ENCODE data around the gene TNKS2.

The TNKS2 gene

GRCh38 chr10:91884536-91884935 lies 86.3 kb downstream of the TNKS2 start:
- H3K79me2 ChIP-seq (ENCODE audit: insufficient read depth, low read length), result no peaks in the 10 kb centered on the region
- H3K4me2 ChIP-seq (ENCODE audit: low read length), result no peak overlapping the region

DNA sequence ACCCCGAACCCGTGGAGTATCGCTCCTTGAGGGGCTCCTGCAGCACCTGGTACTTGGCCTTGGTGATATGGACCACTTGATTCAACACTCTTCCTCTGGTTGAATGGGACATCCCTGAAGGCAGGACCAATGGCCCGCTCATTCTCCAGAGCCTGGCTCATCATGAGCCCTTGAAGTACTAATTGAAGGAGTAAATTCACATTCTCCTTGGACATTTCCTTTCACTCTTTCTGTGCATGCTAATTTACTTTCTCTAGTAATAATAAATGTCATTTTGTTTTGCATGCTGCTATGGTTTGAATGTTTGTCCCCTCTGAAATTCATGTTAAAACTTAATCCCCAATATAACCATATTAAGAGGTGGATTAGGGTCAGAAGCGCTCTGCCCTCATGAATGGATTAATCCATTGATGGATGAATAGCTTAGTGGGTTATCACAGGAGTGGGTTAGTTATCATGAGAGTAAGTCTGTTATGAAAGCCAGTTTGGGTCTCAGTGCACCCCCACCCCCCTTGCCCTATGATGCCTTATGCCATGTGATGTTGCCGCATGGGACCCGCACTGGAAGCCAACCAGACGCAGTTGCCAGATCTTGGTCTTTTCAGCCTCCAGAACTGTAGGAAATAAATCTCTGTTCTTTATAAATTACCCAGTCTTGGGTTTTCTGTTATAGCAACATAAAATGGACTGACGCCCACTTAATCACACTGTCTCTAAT lies 87.3 kb downstream of the TNKS2 start:
- Histone ChIP-seq H3K27me3 (ENCODE audit: insufficient read depth, low read length) (no peaks in the 10 kb centered on the region), H3K4me1 (ENCODE audit: insufficient read depth, low read length, severe bottlenecking) (no peaks in the 10 kb centered on the region), H4K20me1 (ENCODE audit: insufficient read depth, low read length) (no peaks in the 10 kb centered on the region), H3K9me2 (ENCODE audit: low read depth, low read length) (no peaks in the 10 kb centered on the region), H3K79me2 (ENCODE audit: insufficient read depth, low read length) (no peaks in the 10 kb centered on the region), H3K9ac (ENCODE audit: low read length) (no peak overlapping the region), H3K4me2 (ENCODE audit: low read length) (no peak overlapping the region), H2AFZ (ENCODE audit: low read length) (no peak overlapping the region), H3K27ac (ENCODE audit: low read depth, low read length, poor library complexity, severe bottlenecking) (no peak overlapping the region), H3K36me3 (ENCODE audit: insufficient read depth, low read length) (no peaks in the 10 kb centered on the region; the same call in 1 of the 2 replicates), H3K9me3 (ENCODE audit: low read length) (no peaks in the 10 kb centered on the region), H3K4me3 (ENCODE audit: low read depth, low read length, poor library complexity, severe bottlenecking) (no peak overlapping the region), H3F3A (ENCODE audit: insufficient read depth, low read length) (no peaks in the 10 kb centered on the region)
- TF ChIP-seq, protein P1, sequence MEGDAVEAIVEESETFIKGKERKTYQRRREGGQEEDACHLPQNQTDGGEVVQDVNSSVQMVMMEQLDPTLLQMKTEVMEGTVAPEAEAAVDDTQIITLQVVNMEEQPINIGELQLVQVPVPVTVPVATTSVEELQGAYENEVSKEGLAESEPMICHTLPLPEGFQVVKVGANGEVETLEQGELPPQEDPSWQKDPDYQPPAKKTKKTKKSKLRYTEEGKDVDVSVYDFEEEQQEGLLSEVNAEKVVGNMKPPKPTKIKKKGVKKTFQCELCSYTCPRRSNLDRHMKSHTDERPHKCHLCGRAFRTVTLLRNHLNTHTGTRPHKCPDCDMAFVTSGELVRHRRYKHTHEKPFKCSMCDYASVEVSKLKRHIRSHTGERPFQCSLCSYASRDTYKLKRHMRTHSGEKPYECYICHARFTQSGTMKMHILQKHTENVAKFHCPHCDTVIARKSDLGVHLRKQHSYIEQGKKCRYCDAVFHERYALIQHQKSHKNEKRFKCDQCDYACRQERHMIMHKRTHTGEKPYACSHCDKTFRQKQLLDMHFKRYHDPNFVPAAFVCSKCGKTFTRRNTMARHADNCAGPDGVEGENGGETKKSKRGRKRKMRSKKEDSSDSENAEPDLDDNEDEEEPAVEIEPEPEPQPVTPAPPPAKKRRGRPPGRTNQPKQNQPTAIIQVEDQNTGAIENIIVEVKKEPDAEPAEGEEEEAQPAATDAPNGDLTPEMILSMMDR (IDR thresholded peaks at IDR 0.05; ENCODE audit: low read length), result no peak
- TF ChIP-seq EZH2 (IDR thresholded peaks at IDR 0.05; ENCODE audit: borderline replicate concordance, low read length), result no peak

More at GRCh38 chr10:91884536-91884935, 86.3 kb downstream of the TNKS2 start:
- no peak for TF ChIP-seq EZH2 (IDR thresholded peaks at IDR 0.05; ENCODE audit: borderline replicate concordance, low read length)
- TF ChIP-seq, protein P1 (IDR thresholded peaks at IDR 0.05; ENCODE audit: low read length), result no peak
- Histone ChIP-seq H3K9ac (ENCODE audit: low read length) (no peak overlapping the region), H3K4me3 (ENCODE audit: low read depth, low read length, poor library complexity, severe bottlenecking) (no peak overlapping the region), H3K27me3 (ENCODE audit: insufficient read depth, low read length) (no peaks in the 10 kb centered on the region), H3K27ac (ENCODE audit: low read depth, low read length, poor library complexity, severe bottlenecking) (no peak overlapping the region), H4K20me1 (ENCODE audit: insufficient read depth, low read length) (no peaks in the 10 kb centered on the region), H3F3A (ENCODE audit: insufficient read depth, low read length) (no peaks in the 10 kb centered on the region), H2AFZ (ENCODE audit: low read length) (no peak overlapping the region), H3K9me3 (ENCODE audit: low read length) (no peaks in the 10 kb centered on the region), H3K36me3 (ENCODE audit: insufficient read depth, low read length) (no peaks in the 10 kb centered on the region; the same call in 1 of the 2 replicates), H3K4me1 (ENCODE audit: insufficient read depth, low read length, severe bottlenecking) (no peaks in the 10 kb centered on the region), H3K9me2 (ENCODE audit: low read depth, low read length) (no peaks in the 10 kb centered on the region)

DNA sequence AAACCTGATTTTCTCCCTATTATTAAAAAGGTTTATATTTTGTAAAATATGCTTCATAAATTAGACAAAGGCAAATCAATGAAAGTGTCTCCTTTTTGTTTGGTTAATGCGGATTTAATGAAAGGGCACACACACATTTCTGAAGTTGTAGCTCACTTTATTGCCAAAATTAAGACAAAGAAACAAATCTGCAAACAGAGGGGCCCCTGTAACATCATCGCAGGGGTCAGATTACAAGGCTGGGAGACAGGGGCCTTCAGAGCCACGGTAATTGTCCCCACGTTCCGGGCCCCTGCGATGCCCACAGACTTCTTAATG lies 88.7 kb downstream of the TNKS2 start:
- Histone ChIP-seq H3K27ac (ENCODE audit: low read depth, low read length, poor library complexity, severe bottlenecking) (no peak overlapping the region), H3F3A (ENCODE audit: insufficient read depth, low read length) (no peaks in the 10 kb centered on the region), H3K4me2 (ENCODE audit: low read length) (peak overlapping the region; percentile 51; the same call in 1 of the 2 replicates), H3K79me2 (ENCODE audit: insufficient read depth, low read length) (no peaks in the 10 kb centered on the region), H3K27me3 (ENCODE audit: insufficient read depth, low read length) (no peaks in the 10 kb centered on the region), H3K36me3 (ENCODE audit: insufficient read depth, low read length) (no peaks in the 10 kb centered on the region), H2AFZ (ENCODE audit: low read length) (no peak overlapping the region), H3K4me3 (ENCODE audit: low read depth, low read length, poor library complexity, severe bottlenecking) (peak overlapping the region; percentile 45), H3K9me3 (ENCODE audit: low read length) (no peaks in the 10 kb centered on the region), H3K4me1 (ENCODE audit: insufficient read depth, low read length, severe bottlenecking) (no peaks in the 10 kb centered on the region), H3K9me2 (ENCODE audit: low read depth, low read length) (no peaks in the 10 kb centered on the region), H3K9ac (ENCODE audit: low read length) (no peak overlapping the region), H4K20me1 (ENCODE audit: insufficient read depth, low read length) (no peaks in the 10 kb centered on the region)
- TF ChIP-seq, protein P1 (IDR thresholded peaks at IDR 0.05; ENCODE audit: low read length), result no peak
- no peak for TF ChIP-seq EZH2 (IDR thresholded peaks at IDR 0.05; ENCODE audit: borderline replicate concordance, low read length)
